Body of pancreas (tissue), 4 donors: ENCODE results near the gene DDX49. TPM values are rescaled to one million over a fixed set of nuclear protein-coding genes. Genes with fewer than 3 reads are reported as not detected.

Source experiments
- ATAC-seq: fragments of 150-250 bp; one replicate; pipeline ENCODE4 v1.9.1; 2016
- DNase-seq, 4 donors: peaks; one replicate each; pipeline ENCODE4 v3.0.0-alpha.2; 2019
- H3K27ac ChIP-seq, 4 donors: fragments of 200-600 bp; sonication (generic); 1 replicate in 3 of 4; 2 replicates in 1 of 4; pipeline versions ENCODE4 v1.5.1 to v1.6.1; 2016 to 2019; ENCODE audit warnings: mild to moderate bottlenecking in 1 of 4, mixed read lengths in 1 of 4, moderate library complexity in 1 of 4
- H3K27me3 ChIP-seq, 2 donors: fragments of 200-600 bp; sonication (generic); one replicate each; pipeline ENCODE4 v1.6.0; 2016; ENCODE audit warnings: mild to moderate bottlenecking in 1 of 2
- H3K36me3 ChIP-seq, 2 donors: fragments of 200-600 bp; sonication (generic); replicated peaks in 1 of 2; 2 replicates each; pipeline ENCODE4 v1.5.1; 2016; ENCODE audit warnings: low read depth in 2 of 2; ENCODE audit not compliant: insufficient read depth in 1 of 2
- H3K4me1 ChIP-seq: fragments of 200-600 bp; sonication (generic); one replicate; pipeline ENCODE4 v1.6.0; 2016
- H3K4me3 ChIP-seq, 2 donors: fragments of 200-600 bp; sonication (generic); 1 replicate in 1 of 2; 2 replicates in 1 of 2; pipeline ENCODE4 v1.5.1; 2016 to 2019
- H3K9me3 ChIP-seq, 3 donors: fragments of 200-600 bp; sonication (generic); 1 replicate in 2 of 3; 2 replicates in 1 of 3; pipeline ENCODE4 v1.5.1; 2016
- POLR2A ChIP-seq, 3 donors: fragments of 450-650 bp; IDR thresholded peaks; one replicate each; pipeline ENCODE4 v1.6.1; 2016; ENCODE audit warnings: antibody characterized with exemption in 3 of 3, mild to moderate bottlenecking in 2 of 3
- WGBS, 2 donors: methylation state at CpG; one replicate each; pipeline ENCODE4 v1.1.5; 2017; 5-methylcytosine and 5-hydroxymethylcytosine counted together
- intact Hi-C: fragments of 100-400 bp; cut with DNase I; formaldehyde crosslinking; loops from one replicate; pipeline ENCODE4 v1.15.1; 2023
- total RNA-seq, 2 donors: library from RNA; depleted of rRNA; stranded (reverse); fragments of >200 nt; gene quantifications; one replicate each; pipeline ENCODE4 v1.1.0, GENCODE V29; 2016
- TF ChIP-seq, protein P1 (sequence below), 7 experiments: fragments of 450-650 bp in 4 of 7; fragments of 200-600 bp in 3 of 7; sonication (generic) in 3 of 7; IDR thresholded peaks; one replicate each; pipeline ENCODE4 v1.5.1; 2016 to 2019; ENCODE audit warnings: antibody characterized with exemption in 7 of 7

DDX49 gene
- total RNA-seq, 2 donors from 2014 or later: 39.4 to 44.2 TPM

DNA sequence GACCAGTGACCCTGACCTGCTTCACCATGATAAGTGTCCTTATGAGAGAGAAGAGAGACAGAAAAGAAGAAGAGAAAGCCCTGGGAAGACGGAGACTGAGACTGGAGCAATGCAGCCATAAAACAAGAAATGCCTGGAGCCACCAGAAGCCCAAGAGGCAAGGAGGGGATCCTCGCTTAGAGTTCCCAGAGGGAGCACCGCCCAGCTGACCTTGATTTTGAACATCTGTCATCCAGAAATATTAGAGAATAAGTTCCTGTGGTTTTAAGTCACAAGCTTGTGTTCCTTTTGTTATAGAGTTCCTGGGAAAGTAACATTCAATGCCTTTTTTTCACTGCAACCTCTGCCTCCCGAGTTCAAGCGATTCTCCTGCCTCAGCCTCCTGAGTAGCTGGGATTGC, 43.8 kb upstream of the DDX49 start:
- Histone ChIP-seq H3K27ac (no peak overlapping the region), H3K4me3 (no peak overlapping the region), H3K36me3 (no peaks in the 10 kb centered on the region), H3K9me3 (no peaks in the 10 kb centered on the region), H3K4me1 (no peaks in the 10 kb centered on the region), H3K27me3 (no peaks in the 10 kb centered on the region)
- 88 to 92% methylated on average over 5 of the region's 5 CpGs for WGBS, 2 donors
- TF ChIP-seq, protein P1, sequence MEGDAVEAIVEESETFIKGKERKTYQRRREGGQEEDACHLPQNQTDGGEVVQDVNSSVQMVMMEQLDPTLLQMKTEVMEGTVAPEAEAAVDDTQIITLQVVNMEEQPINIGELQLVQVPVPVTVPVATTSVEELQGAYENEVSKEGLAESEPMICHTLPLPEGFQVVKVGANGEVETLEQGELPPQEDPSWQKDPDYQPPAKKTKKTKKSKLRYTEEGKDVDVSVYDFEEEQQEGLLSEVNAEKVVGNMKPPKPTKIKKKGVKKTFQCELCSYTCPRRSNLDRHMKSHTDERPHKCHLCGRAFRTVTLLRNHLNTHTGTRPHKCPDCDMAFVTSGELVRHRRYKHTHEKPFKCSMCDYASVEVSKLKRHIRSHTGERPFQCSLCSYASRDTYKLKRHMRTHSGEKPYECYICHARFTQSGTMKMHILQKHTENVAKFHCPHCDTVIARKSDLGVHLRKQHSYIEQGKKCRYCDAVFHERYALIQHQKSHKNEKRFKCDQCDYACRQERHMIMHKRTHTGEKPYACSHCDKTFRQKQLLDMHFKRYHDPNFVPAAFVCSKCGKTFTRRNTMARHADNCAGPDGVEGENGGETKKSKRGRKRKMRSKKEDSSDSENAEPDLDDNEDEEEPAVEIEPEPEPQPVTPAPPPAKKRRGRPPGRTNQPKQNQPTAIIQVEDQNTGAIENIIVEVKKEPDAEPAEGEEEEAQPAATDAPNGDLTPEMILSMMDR (IDR thresholded peaks at IDR 0.05): no peak
- TF ChIP-seq POLR2A (IDR thresholded peaks at IDR 0.05): no peak
- intact Hi-C loops: no loop called here
- no peak for DNase-seq
- ATAC-seq: no peak

DNA sequence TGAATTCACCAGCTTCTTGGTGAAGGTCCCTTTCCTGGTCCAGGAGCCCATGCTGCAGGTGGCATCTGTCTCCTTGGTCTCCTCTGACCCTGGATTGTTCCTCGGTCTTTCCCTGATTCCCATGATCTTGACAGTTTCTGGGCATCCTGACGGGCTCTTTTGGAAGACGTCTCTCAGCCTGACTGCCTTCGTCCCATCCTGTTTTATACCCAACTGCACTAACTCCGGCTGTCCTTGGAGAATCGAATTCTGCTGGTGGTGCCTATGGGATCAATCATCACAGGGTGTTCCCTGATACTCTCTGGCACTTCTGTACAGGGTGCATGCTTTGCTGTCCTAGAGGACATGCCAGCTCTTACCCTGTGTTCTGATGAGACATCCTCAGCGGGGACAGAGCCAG, 42.6 kb upstream of the DDX49 start:
- no peak for ATAC-seq
- intact Hi-C loops: no loop called here
- TF ChIP-seq, protein P1 (IDR thresholded peaks at IDR 0.05): no peak
- TF ChIP-seq POLR2A (IDR thresholded peaks at IDR 0.05): no peak
- H3K36me3 ChIP-seq: no peaks in the 10 kb centered on the region
- H3K9me3 ChIP-seq: no peaks in the 10 kb centered on the region
- H3K4me1 ChIP-seq: no peaks in the 10 kb centered on the region
- DNase-seq: no peak
- H3K4me3 ChIP-seq: no peak overlapping the region
- WGBS, 2 donors: 90 to 92% methylated on average over 7 of the region's 7 CpGs
- H3K27ac ChIP-seq: no peak overlapping the region
- H3K27me3 ChIP-seq: no peaks in the 10 kb centered on the region

DNA sequence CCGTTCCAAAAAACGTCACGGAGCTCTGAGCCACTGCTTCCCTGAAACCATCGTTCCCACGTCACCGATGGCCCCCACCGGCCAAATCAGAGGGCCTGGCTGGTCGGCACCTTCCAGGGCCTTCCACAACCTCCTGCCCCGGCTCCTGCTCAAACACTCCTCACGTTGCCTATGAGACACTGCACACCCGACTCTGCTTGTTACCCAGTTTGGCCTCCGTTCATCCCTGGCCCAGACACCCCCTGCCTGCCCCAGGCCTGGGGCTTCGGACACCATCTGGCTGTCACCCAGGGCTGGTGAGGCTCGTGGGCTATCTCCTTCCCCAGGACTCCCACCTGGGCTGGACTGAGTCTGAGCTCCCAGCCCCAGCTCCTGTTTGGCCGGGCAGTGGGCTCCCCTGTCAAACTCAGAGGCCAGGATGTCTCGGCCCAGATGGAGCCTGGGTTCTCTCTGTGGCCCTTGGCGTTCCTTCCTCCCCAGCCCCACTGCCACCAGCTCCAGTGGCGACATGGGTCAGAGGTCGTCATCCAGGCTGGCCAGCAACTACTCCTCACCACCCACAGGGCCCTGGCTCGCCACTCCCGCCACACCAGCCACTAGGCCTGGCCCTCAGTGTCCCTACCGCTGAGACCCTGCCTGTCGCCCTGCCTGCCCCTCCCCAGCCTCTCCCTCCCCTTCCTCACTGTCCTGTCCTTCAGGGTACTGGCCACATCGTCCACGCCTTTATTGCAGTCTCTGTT, 41.3 kb upstream of the DDX49 start:
- H3K4me3 ChIP-seq: no peak overlapping the region
- H3K9me3 ChIP-seq: no peaks in the 10 kb centered on the region
- 78 to 82% methylated on average over 18 to 25 of the region's 25 CpGs for WGBS, 2 donors
- DNase-seq (no peak), ATAC-seq (no peak)
- no peak overlapping the region for H3K27ac ChIP-seq
- H3K36me3 ChIP-seq: no peaks in the 10 kb centered on the region
- H3K4me1 ChIP-seq: no peaks in the 10 kb centered on the region
- intact Hi-C loops: no loop called here
- no peak for TF ChIP-seq POLR2A (IDR thresholded peaks at IDR 0.05)
- H3K27me3 ChIP-seq: no peaks in the 10 kb centered on the region

DNA sequence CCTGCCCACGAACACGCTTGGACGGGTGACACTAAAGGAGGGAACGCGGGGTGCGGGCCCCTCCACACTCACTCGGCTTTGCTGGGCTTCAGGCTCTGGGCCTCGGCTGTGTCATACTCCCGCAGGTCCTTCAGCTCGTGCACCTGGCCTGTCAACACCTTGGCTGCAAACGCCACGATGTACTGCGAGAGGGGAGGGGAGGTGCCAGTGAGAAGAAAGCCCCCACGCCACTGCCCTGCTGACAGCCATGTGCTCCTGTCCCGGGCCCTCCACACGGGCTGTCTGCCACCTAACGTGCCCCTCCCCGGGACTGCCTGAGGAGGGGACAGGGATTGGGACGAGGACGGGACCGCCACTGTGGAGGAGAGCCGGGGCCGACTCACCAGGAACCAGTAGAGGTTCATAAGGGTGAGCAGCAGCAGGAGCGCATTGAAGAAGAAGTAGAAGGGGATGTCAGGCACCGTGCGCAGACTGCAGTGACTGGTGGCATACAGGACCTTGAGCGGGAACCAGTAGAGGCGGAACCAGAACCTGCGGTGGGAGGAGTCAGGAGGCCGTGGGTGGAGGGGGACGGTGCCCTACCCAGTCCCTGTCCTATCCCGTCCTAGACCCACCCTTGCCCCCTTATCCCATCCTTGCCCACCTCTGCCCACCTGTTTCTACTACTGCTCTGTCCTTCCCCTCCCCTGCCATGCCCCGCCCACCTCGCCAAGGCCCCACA, 40.5 kb upstream of the DDX49 start:
- no peaks in the 10 kb centered on the region for H3K4me1 ChIP-seq
- no peaks in the 10 kb centered on the region for H3K9me3 ChIP-seq
- no peak overlapping the region for H3K27ac ChIP-seq
- H3K4me3 ChIP-seq: no peak overlapping the region
- no peak for ATAC-seq
- intact Hi-C loops: no loop called here
- 80 to 83% methylated on average over 16 to 33 of the region's 34 CpGs for WGBS, 2 donors
- H3K27me3 ChIP-seq: no peaks in the 10 kb centered on the region
- TF ChIP-seq, protein P1 (IDR thresholded peaks at IDR 0.05): no peak
- no peak for TF ChIP-seq POLR2A (IDR thresholded peaks at IDR 0.05)
- H3K36me3 ChIP-seq: no peaks in the 10 kb centered on the region
- DNase-seq: no peak

DNA sequence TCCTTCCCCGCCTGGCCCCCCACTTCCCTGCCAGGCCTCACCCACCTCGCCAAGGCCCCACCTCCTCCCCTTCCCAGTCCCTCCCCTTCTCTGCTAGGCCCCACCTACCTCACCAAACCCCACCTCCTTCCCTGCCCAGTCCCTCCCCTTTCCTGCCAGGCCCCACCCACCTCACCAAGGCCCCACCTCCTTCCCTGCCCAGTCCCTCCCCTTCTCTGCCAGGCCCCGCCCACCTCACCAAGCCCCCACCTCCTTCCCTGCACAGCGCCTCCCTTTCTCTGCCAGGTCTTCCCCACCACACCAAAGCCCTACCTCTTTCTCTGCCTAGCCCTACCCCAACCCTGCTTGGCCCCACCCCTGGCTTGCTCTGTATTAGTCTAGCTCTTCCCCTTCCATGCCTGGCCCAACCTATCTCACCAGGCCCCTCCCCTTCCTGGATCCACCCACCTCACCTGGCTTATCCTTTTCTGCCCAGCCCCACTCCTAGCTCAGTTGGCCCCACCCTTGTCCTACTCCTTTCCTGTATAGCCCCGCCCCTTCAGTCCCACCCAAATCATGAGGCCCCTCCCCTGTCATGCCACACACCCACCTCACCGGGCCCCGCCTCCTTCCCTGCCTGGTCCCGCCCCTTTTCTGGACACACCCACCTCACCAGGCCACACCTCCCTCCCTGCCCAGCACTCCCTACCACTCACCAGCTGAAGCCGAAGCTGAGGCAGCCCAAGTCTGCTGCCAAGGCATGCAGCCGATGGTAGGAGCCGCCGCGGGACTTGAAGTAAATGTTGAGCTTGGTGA, 39.7 kb upstream of the DDX49 start:
- H3K9me3 ChIP-seq: no peaks in the 10 kb centered on the region
- intact Hi-C loops: no loop called here
- H3K4me1 ChIP-seq: no peaks in the 10 kb centered on the region
- no peaks in the 10 kb centered on the region for H3K27me3 ChIP-seq
- peak; percentile 32 for ATAC-seq
- WGBS, 2 donors: 56 to 57% methylated on average over 13 of the region's 13 CpGs
- peak in 2 of 4 donors; percentile 35 to 37 for DNase-seq
- H3K36me3 ChIP-seq: no peaks in the 10 kb centered on the region
- no peak overlapping the region for H3K4me3 ChIP-seq
- TF ChIP-seq, protein P1 (IDR thresholded peaks at IDR 0.05): no peak
- no peak for TF ChIP-seq POLR2A (IDR thresholded peaks at IDR 0.05)
- no peak overlapping the region for H3K27ac ChIP-seq
